K562 (cell line): Measurements from ENCODE around the gene DNAJB4. TPM values are rescaled to one million over a fixed set of nuclear protein-coding genes. Genes with fewer than 3 reads are reported as not detected.

Experiments used
- ATAC-seq: fragments of 200-7000 bp; cut with Tn5 transposase; 3 replicates; pipeline ENCODE4 v1.9.1; 2020; ENCODE audit warnings: moderate library complexity
- BruUV-seq: library from RNA; stranded (reverse); fragments of 400-500 nt; replicated peaks from 2 replicates; lab custom pipeline; 2021; lab: Mats Ljungman, UMichigan
- CTCF ChIA-PET: fragments of 300-600 bp; formaldehyde crosslinking; extraction: SDS; loops from one replicate; lab custom pipeline; 2021; ENCODE audit warnings: low intra/inter-chr PET ratio; lab: Yijun Ruan, JAX
- POLR2A ChIA-PET: fragments of 300-600, 350-650 bp; sonication (Branson Sonifier 250); formaldehyde crosslinking; extraction: SDS; loops from one replicate; lab custom pipeline; 2021; ENCODE audit warnings: antibody characterized with exemption, inconsistent platforms; lab: Yijun Ruan, JAX
- DNase-seq, 4 experiments: peaks; one replicate each; pipeline versions ENCODE4 v3.0.0 to v3.0.0-alpha.2; 2011 to 2018; ENCODE audit warnings: low spot score in 3 of 4, mixed read lengths in 3 of 4; ENCODE audit errors: extremely low read depth in 1 of 4
- FAIRE-seq: peaks from 2 replicates; lab custom pipeline; 2011; peaks lifted over from hg19 to GRCh38; lab: Jason Lieb, UNC
- H2AFZ ChIP-seq: 2 replicates; pipeline ENCODE4 v1.6.0; 2011; ENCODE audit warnings: low read depth, low read length, control low read depth, inconsistent platforms
- H3K27ac ChIP-seq: fragments of 200-600 bp; 3 replicates; pipeline ENCODE4 v1.8.0; 2011; ENCODE audit warnings: low read depth, mild to moderate bottlenecking, control low read depth, inconsistent platforms, low read length, moderate library complexity, mixed read lengths; ENCODE audit errors: extremely low read depth
- H3K27me3 ChIP-seq, 2 experiments: fragments of 300-600 bp in 1 of 2; 2 replicates in 1 of 2; 3 replicates in 1 of 2; pipeline versions ENCODE4 v1.6.0 to v1.8.0; 2011; ENCODE audit warnings: inconsistent platforms in 2 of 2, low read length in 2 of 2, mild to moderate bottlenecking in 1 of 2, mixed read lengths in 1 of 2, moderate library complexity in 1 of 2; ENCODE audit not compliant: control insufficient read depth in 2 of 2, insufficient read depth in 2 of 2
- H3K36me3 ChIP-seq: fragments of 300-600 bp; 3 replicates; pipeline ENCODE4 v1.8.0; 2011; ENCODE audit warnings: mild to moderate bottlenecking, low read length, inconsistent platforms; ENCODE audit not compliant: control insufficient read depth, insufficient read depth
- H3K4me1 ChIP-seq, 2 experiments: fragments of 200-600 bp in 1 of 2; replicated peaks in 1 of 2; 2 replicates in 1 of 2; 3 replicates in 1 of 2; pipeline versions ENCODE4 v1.5.1 to v1.8.0; 2011; ENCODE audit warnings: inconsistent platforms in 2 of 2, low read length in 2 of 2, mild to moderate bottlenecking in 1 of 2, mixed read lengths in 1 of 2, moderate library complexity in 1 of 2; ENCODE audit not compliant: control insufficient read depth in 2 of 2, insufficient read depth in 2 of 2
- H3K4me2 ChIP-seq: 2 replicates; pipeline ENCODE4 v1.6.1; 2011; ENCODE audit warnings: low read length, control low read depth, inconsistent platforms, mixed read lengths; ENCODE audit not compliant: insufficient read depth
- H3K4me3 ChIP-seq: fragments of 200-600 bp; sonication (generic), shearing (Covaris generic); 2 replicates; pipeline ENCODE4 v1.5.1; 2016; ENCODE audit warnings: control low read depth, inconsistent platforms
- H3K79me2 ChIP-seq: fragments of 200-600 bp; 3 replicates; pipeline ENCODE4 v1.8.0; 2011; ENCODE audit warnings: low read length, inconsistent platforms; ENCODE audit not compliant: control insufficient read depth, insufficient read depth
- H3K9ac ChIP-seq, 2 experiments: 2 replicates each; pipeline versions ENCODE4 v1.6.0 to v1.6.1; 2011; ENCODE audit warnings: low read depth in 2 of 2, low read length in 2 of 2, control low read depth in 1 of 2, inconsistent platforms in 1 of 2, mild to moderate bottlenecking in 1 of 2, mixed read lengths in 1 of 2; ENCODE audit not compliant: insufficient read depth in 1 of 2
- H3K9me1 ChIP-seq: one replicate; pipeline ENCODE4 v1.6.0; 2011; ENCODE audit warnings: inconsistent platforms, mild to moderate bottlenecking, low read length, moderate library complexity; ENCODE audit not compliant: control insufficient read depth, insufficient read depth
- H3K9me3 ChIP-seq: replicated peaks from 2 replicates; pipeline ENCODE4 v1.5.1; 2011; ENCODE audit warnings: low read depth, low read length, inconsistent platforms; ENCODE audit not compliant: control insufficient read depth, insufficient read depth
- H4K20me1 ChIP-seq: replicated peaks from 2 replicates; pipeline ENCODE4 v1.6.1; 2011; ENCODE audit warnings: low read length, inconsistent platforms, mixed read lengths; ENCODE audit not compliant: control insufficient read depth, insufficient read depth
- KDM1A ChIP-seq, 2 experiments: fragments of 450-650 bp; IDR thresholded peaks; 2 replicates each; pipeline ENCODE4 v1.6.1; 2016; ENCODE audit warnings: mild to moderate bottlenecking in 2 of 2
- NUFIP1 ChIP-seq: fragments of 450-650 bp; IDR thresholded peaks from 2 replicates; pipeline ENCODE4 v1.6.1; 2018; ENCODE audit not compliant: partially characterized antibody
- TCF3 ChIP-seq: sonication (generic); formaldehyde crosslinking; IDR thresholded peaks from 2 replicates; pipeline ENCODE4 v1.4.0; 2020; ENCODE audit warnings: mild to moderate bottlenecking, missing genetic modification reagents
- TSC22D4 ChIP-seq: fragments of 450-650 bp; IDR thresholded peaks from 2 replicates; pipeline ENCODE4 v1.6.1; 2016; ENCODE audit warnings: missing genetic modification characterization, missing biosample characterization, control low read depth
- ZNF551 ChIP-seq: fragments of 250-450 bp; sonication (Bioruptor Pico); IDR thresholded peaks from 2 replicates; pipeline ENCODE4 v1.5.0; 2021; ENCODE audit warnings: mild to moderate bottlenecking, moderate library complexity
- WGBS: fragments of 100-300 bp; shearing (Covaris generic); methylation state at CpG from one replicate; pipeline ENCODE4 v1.1.6; 2016; ENCODE audit warnings: low coverage, mixed read lengths; ENCODE audit not compliant: insufficient coverage; ENCODE audit errors: missing lambda C conversion rate; 5-methylcytosine and 5-hydroxymethylcytosine counted together
- in situ Hi-C: fragments of 300-500 bp; cut with MboI; formaldehyde crosslinking; loops from 4 replicates; pipeline ENCODE4 v1.15.0; 2018; ENCODE audit warnings: inconsistent platforms, mixed read lengths
- intact Hi-C: fragments of 100-400 bp; cut with micrococcal nuclease; formaldehyde crosslinking; loops from 2 replicates; pipeline ENCODE4 v1.14.2; 2022
- polyA plus RNA-seq, 8 experiments: library from polyadenylated mRNA; depleted of rRNA in 4 of 8; stranded (reverse) in 5 of 8; unstranded in 3 of 8; fragments of >200 nt; fragmentation: Nextera tagmentation in 2 of 8; fragmentation: Illumina TruSeq in 1 of 8; extraction: Ambion mirVana in 2 of 8; extraction: Trizol in 1 of 8; gene quantifications; 2 replicates each; pipeline versions ENCODE4 v1.2.1 to v1.2.3, GENCODE V29; 2011 to 2014; ENCODE audit warnings: inconsistent platforms in 1 of 8, missing spikeins in 1 of 8
- total RNA-seq, 7 experiments: library from RNA; depleted of rRNA in 6 of 7; stranded (reverse); fragments of >200 nt in 6 of 7; fragmentation: Illumina TruSeq in 2 of 7; extraction: Trizol in 2 of 7; gene quantifications; 2 replicates each; pipeline versions ENCODE4 v1.2.1 to v1.2.3, GENCODE V29; 2011 to 2021; ENCODE audit warnings: low replicate concordance in 1 of 7

The DNAJB4 gene
- total and polyA plus RNA-seq, 9 of the 15 experiments (the other 6 are each of a cell fraction or from before 2014, with no cell fraction given) = 8.5 to 27.7 (median 19.8) TPM

DNA sequence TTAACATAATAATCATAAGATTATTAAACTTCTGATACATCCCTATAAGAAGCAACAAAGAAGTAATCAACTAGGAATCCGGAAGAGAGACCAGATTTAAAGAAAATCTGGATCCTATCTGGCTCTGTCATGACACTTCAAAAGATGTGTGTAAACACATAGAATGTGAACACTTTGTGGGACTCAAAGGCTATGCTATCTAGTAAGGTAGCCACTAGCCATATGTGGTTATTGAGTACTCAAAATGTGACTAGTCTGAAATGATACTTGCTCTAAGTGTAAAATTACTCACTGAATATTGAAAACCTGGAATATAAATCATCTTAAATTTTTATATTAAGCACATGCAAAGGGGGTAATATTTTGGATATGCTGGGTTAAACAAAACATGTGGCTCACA is 34.5 kb upstream of the DNAJB4 start:
- 88% methylated on average over 1 of the region's 1 CpG for WGBS
- no TSS peak for BruUV-seq
- in situ Hi-C loops = no loop called here

DNA sequence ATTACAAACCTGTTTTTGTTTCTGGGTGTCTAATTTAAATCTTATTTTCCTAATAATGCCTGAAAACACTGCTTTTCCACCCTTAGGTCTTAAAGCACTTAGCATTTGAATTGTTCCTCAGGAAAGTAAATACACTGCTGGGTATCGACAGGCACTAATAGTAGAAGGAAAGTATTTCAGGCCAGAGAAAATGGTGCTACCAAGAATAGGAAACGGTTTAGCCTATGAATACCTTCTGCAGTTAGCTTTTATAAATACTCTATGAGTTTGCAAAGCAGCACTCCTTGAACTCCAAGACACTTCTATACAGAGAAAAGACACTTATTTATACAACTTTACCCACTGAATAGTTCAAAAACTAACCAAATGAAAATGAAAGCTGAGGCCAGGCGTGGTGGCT is 32.7 kb upstream of the DNAJB4 start:
- BruUV-seq = no TSS peak
- no peak overlapping the region for H3K9ac ChIP-seq
- peaks cover 27% of the 10 kb centered on the region for H4K20me1 ChIP-seq
- peaks cover 99% of the 10 kb centered on the region for H3K79me2 ChIP-seq
- no peaks in the 10 kb centered on the region for H3K27me3 ChIP-seq
- H2AFZ ChIP-seq = no peak overlapping the region
- H3K36me3 ChIP-seq = peaks cover 88% of the 10 kb centered on the region
- ATAC-seq (no peak), DNase-seq (no peak), FAIRE-seq (no peak)
- intact Hi-C loops = loop anchor here (10.0 kb wide), 1 partner anchor 83 kb away; no protein-coding TSS in a partner anchor
- ChIA-PET POLR2A (no interaction called here), CTCF (no interaction called here)
- no peak overlapping the region for H3K27ac ChIP-seq
- in situ Hi-C loops = no loop called here
- no peak overlapping the region for H3K4me2 ChIP-seq
- no peaks in the 10 kb centered on the region for H3K9me3 ChIP-seq
- TF ChIP-seq NUFIP1 (no peak), ZNF551 (no peak)
- no peaks in the 10 kb centered on the region for H3K9me1 ChIP-seq
- H3K4me1 ChIP-seq = 0 out of 5 replicates have a peak, but pooled peaks cover 0 to 4% of the 10 kb centered on the region in 2 experiments
- no peak overlapping the region for H3K4me3 ChIP-seq
- WGBS = 96% methylated on average over 3 of the region's 3 CpGs

More for the DNA sequence above, 34.5 kb upstream of the DNAJB4 start:
- Histone ChIP-seq H2AFZ (no peak overlapping the region), H3K27me3 (no peaks in the 10 kb centered on the region), H3K79me2 (peaks cover 93% of the 10 kb centered on the region), H3K4me2 (no peak overlapping the region), H3K9me1 (no peaks in the 10 kb centered on the region), H3K4me3 (no peak overlapping the region), H3K27ac (no peak overlapping the region), H3K9ac (no peak overlapping the region), H3K36me3 (peaks cover 90% of the 10 kb centered on the region), H3K9me3 (no peaks in the 10 kb centered on the region), H3K4me1 (0 out of 5 replicates have a peak, but pooled peaks cover 0 to 4% of the 10 kb centered on the region in 2 experiments), H4K20me1 (peaks cover 9% of the 10 kb centered on the region; the same call in 1 of the 2 replicates)
- ChIA-PET POLR2A (interaction anchor here (1.3 to 6.2 kb wide), 3 partner anchors 7 to 13 kb away, joined by 3 to 46 read pairs (median 7); partner anchors contain the start of gene FUBP1), CTCF (no interaction called here)
- FAIRE-seq = no peak
- TF ChIP-seq KDM1A (IDR thresholded peaks at IDR 0.05) (0 out of 4 replicates have a peak, but pooled peaks of 1 of the 2 experiments have one; percentile 23), TCF3 (CRISPR knock-in tag) (no peak), TSC22D4 (tag) (no peak)
- no peak for DNase-seq
- no peak for ATAC-seq
- intact Hi-C loops = loop anchor here (10.0 kb wide), 1 partner anchor 85 kb away; no protein-coding TSS in a partner anchor
